Bronchus fibroblast of lung (primary cell): Measurements from ENCODE around the gene ARID2. TPM values are rescaled to one million over a fixed set of nuclear protein-coding genes. Genes with fewer than 3 reads are reported as not detected.

Experiments used
- total RNA-seq: library from RNA; depleted of rRNA; stranded (reverse); fragments of >200 nt; gene quantifications from 2 replicates; pipeline ENCODE4 v1.2.3, GENCODE V29; 2015

Gene ARID2
- 7.4 and 7.6 TPM in 2 replicates for total RNA-seq

GRCh38 chr12:45729233-45730083 lies at the start of gene ARID2:
TSS of gene ARID2 (plus strand) at chr12:45729706. CDS start at chr12:45729837, 131 bp downstream.

